H54 (cell line): ENCODE data around the gene SEC31B.

Experiments
- DNase-seq: peaks from one replicate; pipeline ENCODE4 v3.0.0; 2011; ENCODE audit warnings: low spot score, mixed read lengths; ENCODE audit not compliant: insufficient read length
- FAIRE-seq: peaks from 3 replicates; lab custom pipeline; 2011; peaks lifted over from hg19 to GRCh38; lab: Jason Lieb, UNC
- POLR2A ChIP-seq: IDR thresholded peaks from 2 replicates; pipeline ENCODE4 v1.6.1; 2011; ENCODE audit warnings: low read depth, mild to moderate bottlenecking, low read length

The SEC31B gene

DNA sequence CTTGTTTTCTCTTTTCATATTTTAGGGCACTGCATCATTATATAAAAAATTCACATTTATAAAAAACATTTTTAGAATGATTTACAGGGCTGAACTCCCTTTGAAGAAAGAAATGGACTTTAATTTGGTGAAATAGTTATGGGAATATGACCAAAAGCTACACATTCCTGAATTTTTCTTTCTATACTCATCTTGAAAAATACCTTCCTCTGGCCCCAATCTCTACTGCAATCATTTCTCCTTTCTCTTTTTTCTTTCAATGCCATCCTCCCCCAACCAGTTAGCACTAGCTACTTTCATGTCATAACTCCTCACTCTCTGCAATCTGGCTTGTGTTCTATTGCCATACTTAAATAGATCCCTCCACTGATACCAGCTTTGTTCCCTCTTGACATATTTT lies 50.7 kb downstream of the SEC31B start:
- DNase-seq (no peak), FAIRE-seq (no peak)
- TF ChIP-seq POLR2A, result no peak

GRCh38 chr10:100468322-100468721 lies 51.3 kb downstream of the SEC31B start:
- FAIRE-seq (no peak), DNase-seq (no peak)
- TF ChIP-seq POLR2A, result no peak

DNA sequence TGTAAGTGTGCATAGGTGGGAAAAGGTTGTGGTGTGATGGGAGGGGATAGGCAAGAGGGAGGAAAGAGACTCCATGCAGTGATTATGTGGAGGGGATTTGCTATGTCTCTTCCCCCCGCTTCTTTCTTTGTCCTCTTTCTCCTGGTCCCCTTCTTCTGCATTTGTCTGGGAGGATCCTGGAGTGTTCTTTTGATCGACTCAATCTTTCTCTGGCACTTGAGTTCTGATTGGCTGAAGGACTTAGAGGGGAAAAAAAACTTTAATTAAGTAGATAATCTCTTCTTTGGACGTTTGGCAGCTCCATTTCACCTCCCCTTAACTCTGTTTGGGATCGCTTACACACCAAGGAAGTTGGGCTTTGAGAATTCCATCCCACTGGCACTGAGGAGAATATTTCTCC lies 57.0 kb downstream of the SEC31B start, which contains the start of gene WNT8B:
Gene WNT8B (plus strand): TSS at position 301 of the 400 bp plus-strand sequence. CDS start 160 bp downstream, outside the sequence.
- no peak for FAIRE-seq
- TF ChIP-seq POLR2A, result no peak
- no peak for DNase-seq

DNA sequence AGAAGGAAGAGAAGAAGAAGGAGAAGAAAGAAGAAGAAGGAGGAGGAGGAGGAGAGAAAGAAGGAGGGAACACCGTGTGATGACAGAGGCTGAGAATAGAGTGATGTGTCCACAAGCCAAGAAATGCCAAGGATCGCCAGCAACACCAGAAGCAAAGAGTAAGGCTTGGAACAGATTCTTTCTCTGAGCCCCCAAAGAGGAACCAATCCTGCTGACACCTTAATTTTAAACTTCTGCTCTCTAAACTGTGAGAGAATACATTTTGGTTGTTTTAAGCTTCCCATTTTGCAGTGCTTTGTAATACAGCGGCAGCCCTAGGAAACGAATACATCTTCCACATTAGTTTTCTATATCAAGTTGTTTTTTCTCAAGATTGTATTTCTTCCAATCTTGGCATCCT lies 70.7 kb downstream of the SEC31B start:
- FAIRE-seq (no peak), DNase-seq (no peak)
- TF ChIP-seq POLR2A, result no peak

- FAIRE-seq, result no peak
- TF ChIP-seq POLR2A, result no peak
- no peak for DNase-seq
Measured at GRCh38 chr10:100447663-100448062, 72.0 kb downstream of the SEC31B start.

DNA sequence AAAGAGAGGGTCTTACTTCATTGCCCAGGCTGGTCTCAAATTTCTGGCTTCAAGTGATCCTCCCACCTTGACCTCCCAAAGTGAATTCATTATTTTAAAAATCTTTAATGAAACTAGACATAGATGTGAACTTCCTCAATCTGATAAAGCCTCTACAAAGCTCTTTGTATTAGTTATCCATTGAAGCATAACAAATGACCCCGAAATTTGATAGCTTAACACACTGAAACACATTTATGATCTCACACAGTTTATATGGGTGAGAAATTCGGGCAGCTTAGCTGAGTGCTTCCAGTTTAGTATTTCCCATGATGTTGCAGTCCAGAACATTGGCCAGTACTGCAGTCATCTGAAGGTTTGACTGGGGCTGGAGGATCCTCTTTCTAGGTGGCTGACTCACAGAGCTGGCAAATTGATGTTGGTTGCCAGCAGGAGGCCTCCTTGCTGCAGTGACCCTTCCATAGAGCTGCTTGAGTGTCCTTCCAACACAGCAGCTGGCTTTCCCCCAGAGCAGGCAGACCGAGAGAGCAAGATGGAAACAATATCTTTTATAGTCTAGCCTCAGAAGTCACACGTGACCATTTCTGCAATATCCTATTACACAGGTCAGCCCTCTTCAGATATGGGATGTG lies 73.4 kb downstream of the SEC31B start:
- TF ChIP-seq POLR2A, result no peak
- FAIRE-seq (no peak), DNase-seq (no peak)

DNA sequence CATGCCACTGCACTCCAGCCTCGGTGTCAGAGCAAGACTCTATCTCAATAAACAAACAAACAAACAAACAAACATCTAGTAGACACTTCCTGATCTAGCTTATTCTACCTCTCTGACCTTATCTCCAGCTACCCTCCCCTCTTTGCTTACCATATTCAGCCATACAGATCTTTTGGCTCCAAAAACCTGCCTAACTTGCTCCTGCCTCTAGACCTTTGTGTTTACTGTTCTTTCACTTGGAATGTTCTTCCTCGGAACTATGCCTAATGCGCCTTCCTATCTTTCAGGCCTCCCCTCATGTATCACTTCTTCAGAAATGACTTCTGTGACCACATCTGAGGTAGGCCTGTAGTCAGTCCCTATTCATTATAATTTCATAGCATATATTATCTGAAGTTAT lies 77.1 kb downstream of the SEC31B start:
- TF ChIP-seq POLR2A, result no peak

GRCh38 chr10:100438674-100439315 lies 80.9 kb downstream of the SEC31B start:
- TF ChIP-seq POLR2A, result no peak
- no peak for DNase-seq
- no peak for FAIRE-seq

More for the DNA sequence above, 77.1 kb downstream of the SEC31B start:
- DNase-seq (no peak), FAIRE-seq (no peak)
